ENCODE results near the gene VAV3.
"Not testable (repeated sequence)": the region's sequence is repeated elsewhere in the genome, so short reads cannot be mapped to it uniquely, and the experiment has no call there.

Gene VAV3

GRCh38 chr1:107741242-107741641 is 223.7 kb downstream of the VAV3 start:
- DNase-seq (ENCODE audit: low read depth in 2 of 2) = no peak

- no peak for DNase-seq (ENCODE audit: low read depth in 2 of 2)
Measured at GRCh38 chr1:107740579-107740978, 224.4 kb downstream of the VAV3 start.

DNA sequence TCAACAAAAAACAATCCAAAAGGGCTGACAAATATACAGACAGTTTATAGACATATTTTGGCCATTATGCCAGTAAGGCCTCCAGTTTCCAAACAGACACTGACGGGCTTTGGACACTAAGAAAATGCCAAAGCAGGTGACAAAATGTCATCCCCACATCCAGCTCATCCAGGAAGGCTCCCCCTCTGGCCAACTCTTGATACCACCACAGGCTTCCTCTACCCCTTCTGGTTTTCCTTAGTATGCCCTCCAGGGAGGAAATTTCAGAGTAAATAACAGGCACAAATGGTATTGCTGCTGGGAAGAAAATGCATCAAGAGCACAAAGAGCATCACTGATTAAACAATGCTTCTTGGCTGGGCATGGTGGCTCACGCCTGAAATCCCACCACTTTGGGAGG is 225.3 kb downstream of the VAV3 start:
- no peak for DNase-seq (ENCODE audit: low read depth in 2 of 2)

DNA sequence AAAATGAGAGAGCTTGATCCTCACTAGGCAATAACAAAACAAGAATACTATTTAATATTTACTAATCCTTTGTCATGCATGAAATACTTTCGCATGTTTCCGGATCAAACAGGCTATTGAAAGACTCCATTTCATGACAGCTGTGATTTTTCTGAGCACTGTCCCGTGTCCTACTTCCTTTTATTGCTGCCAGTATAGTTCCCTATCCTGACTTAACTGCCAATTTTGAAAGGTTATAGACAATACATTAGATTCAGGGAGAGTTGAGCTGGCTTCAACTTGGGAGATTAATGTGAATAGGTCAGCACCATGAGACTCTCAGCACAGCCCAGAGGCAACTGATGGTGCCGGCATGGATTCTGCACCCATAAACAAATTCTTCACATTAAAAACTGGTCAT is 225.8 kb downstream of the VAV3 start:
- no peak for DNase-seq (ENCODE audit: low read depth in 2 of 2)

DNA sequence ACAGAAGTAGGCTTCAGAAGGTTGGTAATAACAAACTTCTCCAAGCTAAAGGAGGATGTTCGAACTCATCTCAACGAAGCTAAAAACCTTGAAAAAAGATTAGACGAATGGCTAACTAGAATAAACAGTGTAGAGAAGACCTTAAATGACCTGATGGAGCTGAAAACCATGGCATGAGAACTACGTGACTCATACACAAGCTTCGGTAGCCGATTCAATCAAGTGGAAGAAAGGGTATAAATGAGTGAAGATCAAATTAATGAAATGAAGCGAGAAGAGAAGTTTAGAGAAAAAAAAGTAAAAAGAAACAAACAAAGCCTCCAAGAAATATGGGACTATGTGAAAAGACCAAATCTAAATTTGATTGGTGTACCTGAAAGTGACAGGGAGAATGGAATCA is 231.6 kb downstream of the VAV3 start:
- DNase-seq (ENCODE audit: low read depth in 2 of 2) = not testable (repeated sequence)

GRCh38 chr1:107727866-107728265 is 237.1 kb downstream of the VAV3 start:
- no peak for DNase-seq (ENCODE audit: low read depth in 2 of 2)

DNA sequence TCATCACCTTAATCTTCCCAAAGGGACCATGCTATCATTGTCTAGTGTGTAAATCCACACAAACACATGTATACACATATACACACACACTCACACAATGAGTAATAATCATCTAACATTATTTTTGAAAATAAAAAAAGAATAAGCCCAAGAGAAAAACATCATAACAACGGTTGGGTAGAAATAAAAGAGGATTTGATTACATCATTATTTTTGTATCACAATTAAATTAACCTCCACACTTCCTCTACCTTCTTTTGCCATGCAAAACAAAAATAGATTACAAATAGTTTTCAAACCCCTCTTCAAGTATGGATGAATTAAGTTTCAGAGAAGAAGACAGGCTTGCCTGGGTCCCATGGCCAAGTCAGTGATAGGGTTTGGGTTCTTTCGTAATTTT is 238.1 kb downstream of the VAV3 start:
- DNase-seq (ENCODE audit: low read depth in 2 of 2) = no peak

DNA sequence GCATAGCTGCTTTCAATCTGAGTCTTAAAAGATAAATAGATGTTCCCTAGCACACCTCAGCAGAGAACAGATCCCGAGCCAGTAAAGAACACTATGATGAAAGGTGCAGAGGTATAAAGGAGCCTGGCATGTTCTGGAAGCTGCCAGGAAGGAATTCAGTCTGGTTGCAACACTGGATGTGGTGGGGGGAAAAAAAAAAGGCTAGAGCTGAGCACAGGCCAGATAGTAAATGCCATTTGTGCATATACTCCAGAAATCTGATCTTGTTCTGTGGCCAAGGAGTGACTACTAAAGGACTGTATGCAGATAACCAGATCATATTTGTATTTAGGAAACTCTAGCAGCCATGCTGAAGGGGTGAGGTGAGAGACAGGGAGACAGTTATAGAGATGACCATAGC is 240.3 kb downstream of the VAV3 start:
- peak; percentile 15 to 20 for DNase-seq (ENCODE audit: low read depth in 2 of 2)

GRCh38 chr1:107720210-107720609 is 244.8 kb downstream of the VAV3 start:
- not testable (repeated sequence) for DNase-seq (ENCODE audit: low read depth in 2 of 2)

GRCh38 chr1:107710005-107710404 is 255.0 kb downstream of the VAV3 start:
- no peak for DNase-seq (ENCODE audit: low read depth in 2 of 2)

DNA sequence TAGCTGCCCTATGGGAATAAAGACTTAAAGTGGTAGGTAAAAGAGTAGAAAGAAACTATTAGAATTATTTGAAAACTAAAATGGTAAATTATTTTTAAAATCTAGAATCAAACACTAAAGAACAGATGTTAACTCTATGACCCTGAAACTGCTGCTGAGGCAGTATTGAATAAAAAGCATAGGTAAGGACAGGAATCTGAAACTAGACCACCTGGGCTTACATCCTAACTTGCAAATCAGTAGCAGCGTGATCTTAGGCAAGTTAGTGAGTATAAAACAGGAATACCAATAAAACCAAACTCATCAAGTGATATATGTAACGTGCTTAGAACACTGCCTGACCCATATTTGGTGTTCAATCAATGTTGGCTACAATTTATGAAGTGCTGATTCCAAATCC is 257.9 kb downstream of the VAV3 start:
- no peak for DNase-seq (ENCODE audit: low read depth in 2 of 2)

- no peak for DNase-seq (ENCODE audit: low read depth in 2 of 2)
Measured at GRCh38 chr1:107706182-107706581, 258.8 kb downstream of the VAV3 start.

DNA sequence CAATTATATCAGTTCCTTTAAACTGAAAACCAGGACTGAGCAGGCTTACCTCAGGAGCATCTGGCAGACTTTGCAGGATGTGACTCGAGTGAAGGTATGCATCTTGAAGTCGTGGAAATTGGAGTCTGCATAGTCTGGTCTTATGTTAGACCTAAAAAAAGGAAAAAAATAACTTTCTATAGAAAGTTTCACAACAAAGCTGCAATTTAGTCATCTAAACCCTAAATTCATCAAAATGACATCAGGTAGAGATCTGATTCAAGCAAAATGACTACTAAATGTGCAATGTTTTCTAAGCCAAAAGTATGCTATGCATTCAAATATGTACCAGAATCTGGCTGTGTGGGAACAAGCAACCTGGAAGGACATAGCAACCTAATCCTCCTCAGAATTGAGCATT is 260.1 kb downstream of the VAV3 start:
- peak in 1 of 2 experiments; percentile 28 for DNase-seq (ENCODE audit: low read depth in 2 of 2)

DNA sequence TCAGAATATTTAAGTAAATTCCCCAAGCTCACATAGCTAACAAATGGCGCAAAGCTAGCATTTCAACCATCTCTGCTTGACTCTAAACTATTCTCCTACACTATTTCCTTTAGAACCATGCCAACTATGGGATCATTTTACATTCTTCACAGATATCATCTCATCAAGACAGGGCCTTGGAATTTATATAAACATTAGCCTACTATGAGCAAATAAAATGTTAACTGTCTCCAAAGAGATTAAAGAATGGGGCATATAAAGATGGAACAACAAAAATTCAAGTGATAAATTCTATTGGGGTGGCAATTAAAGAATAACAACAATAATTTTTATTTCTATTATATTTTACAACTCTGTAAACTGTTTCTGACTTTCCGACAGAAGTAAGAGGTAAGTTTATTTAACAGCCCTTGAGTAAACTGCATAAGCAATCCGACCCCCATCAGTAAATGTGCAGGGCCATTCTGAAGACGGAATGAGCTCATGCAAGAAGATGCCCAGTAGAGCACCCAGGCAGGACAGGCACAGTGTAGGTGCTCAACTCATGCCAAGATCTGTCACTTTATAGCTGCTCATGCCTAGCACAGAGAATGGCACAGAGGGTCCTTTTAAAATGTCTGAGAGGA is 261.9 kb downstream of the VAV3 start:
- DNase-seq (ENCODE audit: low read depth in 2 of 2) = no peak

DNA sequence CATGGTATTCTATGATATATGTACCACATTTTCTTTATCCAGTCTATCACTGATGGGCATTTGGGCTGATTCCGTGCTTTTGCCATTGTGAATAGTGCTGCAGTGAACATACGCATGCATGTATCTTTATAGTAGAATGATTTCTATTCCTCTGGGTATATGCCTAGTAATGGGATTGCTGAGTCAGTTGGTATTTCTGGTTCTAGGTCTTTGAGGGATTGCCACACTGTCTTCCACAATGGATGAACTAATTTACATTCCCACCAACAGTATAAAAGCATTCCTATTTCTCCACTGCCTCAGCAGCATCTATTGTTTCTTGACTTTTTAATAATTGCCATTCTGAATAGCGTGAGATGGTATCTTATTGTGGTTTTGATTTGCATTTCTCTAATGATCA is 264.3 kb downstream of the VAV3 start:
- not testable (repeated sequence) for DNase-seq (ENCODE audit: low read depth in 2 of 2)

- no peak for DNase-seq (ENCODE audit: low read depth in 2 of 2)
Measured at GRCh38 chr1:107698161-107698560, 266.8 kb downstream of the VAV3 start.

DNA sequence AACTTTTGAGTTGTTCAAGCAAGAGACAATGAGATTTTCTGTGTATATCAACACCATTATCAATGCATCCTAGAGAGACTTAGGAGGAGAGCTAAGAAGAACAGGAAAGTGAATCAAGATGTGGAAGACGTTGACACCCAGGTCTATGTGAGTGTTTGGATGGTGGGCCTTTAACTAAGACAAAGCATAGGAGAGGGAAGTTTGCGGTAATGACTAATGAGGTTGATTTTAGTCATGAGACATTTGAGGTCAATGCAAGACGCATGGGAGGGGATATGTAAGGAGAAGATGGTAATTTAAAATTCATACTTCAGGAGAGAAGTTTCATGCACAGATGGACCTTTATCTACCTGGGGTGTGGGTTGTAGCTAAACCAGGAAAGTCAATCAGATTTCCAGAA is 269.6 kb downstream of the VAV3 start:
- DNase-seq (ENCODE audit: low read depth in 2 of 2) = no peak

GRCh38 chr1:107692580-107693345 is 272.2 kb downstream of the VAV3 start:
- no peak for DNase-seq (ENCODE audit: low read depth in 2 of 2)

- DNase-seq (ENCODE audit: low read depth in 2 of 2) = no peak
Measured at GRCh38 chr1:107691540-107691939, 273.4 kb downstream of the VAV3 start.

DNA sequence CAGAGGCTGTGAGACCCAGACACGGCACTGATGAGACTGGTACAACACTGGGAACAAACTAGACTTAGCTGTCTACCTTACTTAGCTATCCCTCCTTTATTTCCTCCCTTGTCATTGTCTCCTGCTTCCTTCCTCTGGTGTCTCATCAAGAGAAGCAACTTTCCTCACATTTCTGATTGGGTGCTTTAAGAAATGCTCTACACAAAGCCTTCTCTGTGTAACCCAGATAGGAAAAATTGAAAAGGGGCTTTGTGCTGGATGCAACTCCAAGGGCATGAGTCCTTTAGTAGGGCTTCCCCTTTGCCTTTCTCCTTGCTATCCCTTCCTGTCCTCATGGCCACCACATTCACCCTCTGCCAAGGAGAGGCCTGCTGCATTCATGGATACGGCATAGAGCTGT is 274.5 kb downstream of the VAV3 start:
- DNase-seq (ENCODE audit: low read depth in 2 of 2) = no peak

GRCh38 chr1:107689733-107690132 is 275.2 kb downstream of the VAV3 start:
- no peak for DNase-seq (ENCODE audit: low read depth in 2 of 2)

- no peak for DNase-seq (ENCODE audit: low read depth in 2 of 2)
Measured at GRCh38 chr1:107689159-107689558, 275.8 kb downstream of the VAV3 start.

All from fibroblast of skin of left quadriceps (primary cell).